ENCODE results near the gene ERV3-1.
A peak's percentile ranks its signal among the peaks of the same experiment; 100 is the strongest.
"Not testable (repeated sequence)": the region's sequence is repeated elsewhere in the genome, so short reads cannot be mapped to it uniquely, and the experiment has no call there.

ERV3-1 gene

GRCh38 chr7:65006094-65006992 is at the start of gene ERV3-1:
Gene ERV3-1, minus strand, starts transcription at chr7:65006687. Its CDS starts 13,661 bp downstream, at chr7:64993026.
- peak; percentile 91 for DNase-seq

GRCh38 chr7:65055786-65056185 is 49.3 kb upstream of the ERV3-1 start:
- not testable (repeated sequence) for DNase-seq

- not testable (repeated sequence) for DNase-seq
Measured at GRCh38 chr7:65054466-65054994, 48.0 kb upstream of the ERV3-1 start.

GRCh38 chr7:65051654-65052053 is 45.2 kb upstream of the ERV3-1 start:
- not testable (repeated sequence) for DNase-seq

GRCh38 chr7:65051139-65051538 is 44.7 kb upstream of the ERV3-1 start:
- not testable (repeated sequence) for DNase-seq

GRCh38 chr7:65046329-65046728 is 39.8 kb upstream of the ERV3-1 start:
- DNase-seq, result not testable (repeated sequence)

GRCh38 chr7:65045589-65045988 is 39.1 kb upstream of the ERV3-1 start:
- DNase-seq, result not testable (repeated sequence)

- DNase-seq, result peak; percentile 37
Measured at GRCh38 chr7:65038767-65039166, 32.3 kb upstream of the ERV3-1 start.

GRCh38 chr7:65037740-65038688 is 31.5 kb upstream of the ERV3-1 start:
- DNase-seq, result peak; percentile 58

- DNase-seq, result not testable (repeated sequence)
Measured at GRCh38 chr7:65036526-65036925, 30.0 kb upstream of the ERV3-1 start.

GRCh38 chr7:65035469-65035868 is 29.0 kb upstream of the ERV3-1 start:
- DNase-seq, result not testable (repeated sequence)

- not testable (repeated sequence) for DNase-seq
Measured at GRCh38 chr7:65034120-65034782, 27.8 kb upstream of the ERV3-1 start.

- DNase-seq, result not testable (repeated sequence)
Measured at GRCh38 chr7:65033391-65033790, 26.9 kb upstream of the ERV3-1 start.

GRCh38 chr7:65025023-65025422 is 18.5 kb upstream of the ERV3-1 start:
- not testable (repeated sequence) for DNase-seq

- DNase-seq, result not testable (repeated sequence)
Measured at GRCh38 chr7:65020978-65021377, 14.5 kb upstream of the ERV3-1 start.

GRCh38 chr7:65009881-65010280 is 3.4 kb upstream of the ERV3-1 start:
- not testable (repeated sequence) for DNase-seq

- not testable (repeated sequence) for DNase-seq
Measured at GRCh38 chr7:65009394-65009793, 2.9 kb upstream of the ERV3-1 start.

- not testable (repeated sequence) for DNase-seq
Measured at GRCh38 chr7:65007036-65007435, 549 bp upstream of the ERV3-1 start.

GRCh38 chr7:65004575-65004974 is 1.9 kb downstream of the ERV3-1 start:
- no peak for DNase-seq

GRCh38 chr7:65002972-65003585 is 3.4 kb downstream of the ERV3-1 start:
- DNase-seq, result no peak

GRCh38 chr7:65001291-65001814 is 5.1 kb downstream of the ERV3-1 start:
- DNase-seq, result no peak
